Suprapubic skin (tissue), 4 donors: Measurements from ENCODE around the gene MTG2.

Source experiments
- EP300 ChIP-seq: sonication (generic); formaldehyde crosslinking; IDR thresholded peaks from one replicate; pipeline ENCODE4 v1.6.1; 2017; ENCODE audit warnings: antibody characterized with exemption
- POLR2A ChIP-seq, 2 donors: fragments of 450-650 bp; IDR thresholded peaks; one replicate each; pipeline ENCODE4 v1.6.1; 2017; ENCODE audit warnings: antibody characterized with exemption in 2 of 2, mild to moderate bottlenecking in 2 of 2, moderate library complexity in 2 of 2
- POLR2AphosphoS5 ChIP-seq, 3 donors: sonication (generic); formaldehyde crosslinking; IDR thresholded peaks; one replicate each; pipeline ENCODE4 v1.6.1; 2017; ENCODE audit warnings: antibody characterized with exemption in 3 of 3
- TF ChIP-seq, protein P1 (sequence below), 2 donors: fragments of 200-600 bp in 1 of 2; fragments of 450-650 bp in 1 of 2; sonication (generic) in 1 of 2; IDR thresholded peaks; one replicate each; pipeline ENCODE4 v1.5.1; 2016 to 2019; ENCODE audit warnings: antibody characterized with exemption in 2 of 2, mild to moderate bottlenecking in 1 of 2, moderate library complexity in 1 of 2

DNA sequence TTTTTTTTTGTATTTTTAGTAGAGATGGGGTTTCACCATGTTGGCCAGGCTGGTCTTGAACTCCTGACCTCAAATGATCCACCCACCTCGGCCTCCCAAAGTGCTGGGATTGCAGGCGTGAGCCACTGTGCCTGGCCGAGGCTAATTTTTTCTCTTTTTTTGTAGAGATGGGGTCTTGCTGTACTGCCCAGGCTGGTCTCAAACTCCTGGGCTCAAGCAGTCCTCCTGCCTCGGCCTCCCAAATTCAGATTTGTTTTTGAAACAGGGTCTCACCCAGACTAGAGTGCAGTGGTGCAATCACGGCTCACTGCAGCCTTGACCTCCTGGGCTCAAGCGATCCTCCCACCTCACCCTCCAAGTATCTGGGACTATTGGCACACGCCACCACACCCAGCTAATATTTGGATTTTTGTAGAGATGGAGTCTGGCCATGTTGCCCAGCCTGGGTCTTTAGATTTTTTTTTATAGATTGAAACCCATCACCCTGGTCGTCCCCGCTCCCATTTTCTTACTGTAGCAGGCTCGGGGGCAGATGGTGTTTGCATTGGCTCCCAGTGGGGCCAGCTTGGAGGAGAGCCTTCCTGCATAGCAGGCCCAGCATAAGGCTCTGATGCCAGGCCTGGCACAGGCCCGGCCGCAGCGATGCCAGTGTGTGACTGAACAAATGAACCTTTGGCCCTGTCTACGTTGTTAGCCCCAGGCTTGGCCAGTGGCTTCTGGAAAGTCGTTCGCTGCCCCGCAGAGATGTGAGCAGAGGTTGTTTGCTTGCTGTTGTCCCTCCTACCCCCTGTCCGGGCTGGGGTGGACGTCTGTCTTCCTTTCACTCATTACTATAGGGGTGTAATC, 4.3 kb upstream of the MTG2 start:
- TF ChIP-seq EP300 = no peak
- no peak for TF ChIP-seq POLR2AphosphoS5 (IDR thresholded peaks at IDR 0.05)
- TF ChIP-seq, protein P1, sequence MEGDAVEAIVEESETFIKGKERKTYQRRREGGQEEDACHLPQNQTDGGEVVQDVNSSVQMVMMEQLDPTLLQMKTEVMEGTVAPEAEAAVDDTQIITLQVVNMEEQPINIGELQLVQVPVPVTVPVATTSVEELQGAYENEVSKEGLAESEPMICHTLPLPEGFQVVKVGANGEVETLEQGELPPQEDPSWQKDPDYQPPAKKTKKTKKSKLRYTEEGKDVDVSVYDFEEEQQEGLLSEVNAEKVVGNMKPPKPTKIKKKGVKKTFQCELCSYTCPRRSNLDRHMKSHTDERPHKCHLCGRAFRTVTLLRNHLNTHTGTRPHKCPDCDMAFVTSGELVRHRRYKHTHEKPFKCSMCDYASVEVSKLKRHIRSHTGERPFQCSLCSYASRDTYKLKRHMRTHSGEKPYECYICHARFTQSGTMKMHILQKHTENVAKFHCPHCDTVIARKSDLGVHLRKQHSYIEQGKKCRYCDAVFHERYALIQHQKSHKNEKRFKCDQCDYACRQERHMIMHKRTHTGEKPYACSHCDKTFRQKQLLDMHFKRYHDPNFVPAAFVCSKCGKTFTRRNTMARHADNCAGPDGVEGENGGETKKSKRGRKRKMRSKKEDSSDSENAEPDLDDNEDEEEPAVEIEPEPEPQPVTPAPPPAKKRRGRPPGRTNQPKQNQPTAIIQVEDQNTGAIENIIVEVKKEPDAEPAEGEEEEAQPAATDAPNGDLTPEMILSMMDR (IDR thresholded peaks at IDR 0.05) = no peak
- no peak for TF ChIP-seq POLR2A (IDR thresholded peaks at IDR 0.05)
